ENCODE measurements around the gene ZMYND12.

Gene ZMYND12

GRCh38 chr1:42439940-42440339 is 15.9 kb downstream of the ZMYND12 start:
- DNase-seq = no peak

DNA sequence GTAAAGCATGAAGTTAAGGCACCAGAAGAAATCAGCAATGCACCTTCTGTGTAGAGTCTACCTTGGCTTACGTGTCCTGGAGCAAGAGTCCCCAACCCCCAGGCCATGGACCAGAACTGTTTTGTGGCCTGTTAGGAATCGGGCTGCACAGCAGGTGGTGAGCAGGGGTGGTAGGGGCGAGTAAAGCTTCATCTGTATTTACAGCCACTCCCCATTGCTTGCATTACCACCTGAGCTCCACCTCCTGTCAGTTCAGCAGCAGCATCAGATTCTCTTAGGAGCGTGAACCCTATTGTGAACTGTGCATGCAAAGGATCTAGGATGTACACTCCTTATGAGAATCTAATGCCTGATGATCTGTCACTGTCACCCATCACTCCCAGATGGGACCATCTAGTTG is 21.5 kb downstream of the ZMYND12 start:
- no peak for DNase-seq

DNA sequence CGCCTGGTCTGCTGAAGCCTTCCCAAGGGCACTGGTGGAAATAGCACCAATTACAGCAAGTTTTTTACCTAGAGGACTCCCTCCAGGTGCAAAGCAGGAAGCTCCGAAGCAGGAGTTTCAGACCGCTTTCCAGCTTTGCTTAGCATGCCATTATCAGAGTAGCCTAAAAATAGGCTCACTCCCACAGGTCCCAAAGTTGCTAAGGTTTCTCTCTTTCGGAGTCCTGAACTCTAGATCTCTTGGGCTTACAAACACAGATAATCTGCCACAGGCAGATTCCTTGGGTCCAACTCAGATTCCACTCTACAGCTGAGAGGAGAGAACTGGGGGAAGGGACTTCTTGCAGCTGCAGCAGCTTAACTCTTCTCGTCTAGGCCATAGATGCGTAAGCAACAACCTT is 22.5 kb downstream of the ZMYND12 start:
- DNase-seq = no peak

DNA sequence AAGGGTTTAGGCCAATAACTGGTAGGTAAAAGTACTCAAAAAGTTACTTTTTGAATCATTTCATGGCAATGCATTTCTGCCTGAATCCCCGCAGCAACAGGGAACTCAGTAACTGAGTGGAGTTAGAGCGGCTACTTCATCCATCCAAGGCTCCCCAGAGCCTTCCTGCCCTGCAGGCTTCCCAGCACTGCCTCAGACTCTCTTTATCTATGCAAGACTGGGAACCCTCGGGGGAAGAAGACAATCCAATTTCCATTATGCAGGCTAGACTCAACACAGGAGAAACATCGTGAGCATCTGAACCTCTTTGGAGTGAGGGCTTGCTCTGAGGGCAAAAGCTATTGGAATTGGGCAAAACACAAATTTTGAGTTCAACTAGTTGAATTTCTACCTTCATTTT is 23.1 kb downstream of the ZMYND12 start:
- DNase-seq = no peak

- DNase-seq = no peak
Measured at GRCh38 chr1:42431514-42431913, 24.3 kb downstream of the ZMYND12 start.

DNA sequence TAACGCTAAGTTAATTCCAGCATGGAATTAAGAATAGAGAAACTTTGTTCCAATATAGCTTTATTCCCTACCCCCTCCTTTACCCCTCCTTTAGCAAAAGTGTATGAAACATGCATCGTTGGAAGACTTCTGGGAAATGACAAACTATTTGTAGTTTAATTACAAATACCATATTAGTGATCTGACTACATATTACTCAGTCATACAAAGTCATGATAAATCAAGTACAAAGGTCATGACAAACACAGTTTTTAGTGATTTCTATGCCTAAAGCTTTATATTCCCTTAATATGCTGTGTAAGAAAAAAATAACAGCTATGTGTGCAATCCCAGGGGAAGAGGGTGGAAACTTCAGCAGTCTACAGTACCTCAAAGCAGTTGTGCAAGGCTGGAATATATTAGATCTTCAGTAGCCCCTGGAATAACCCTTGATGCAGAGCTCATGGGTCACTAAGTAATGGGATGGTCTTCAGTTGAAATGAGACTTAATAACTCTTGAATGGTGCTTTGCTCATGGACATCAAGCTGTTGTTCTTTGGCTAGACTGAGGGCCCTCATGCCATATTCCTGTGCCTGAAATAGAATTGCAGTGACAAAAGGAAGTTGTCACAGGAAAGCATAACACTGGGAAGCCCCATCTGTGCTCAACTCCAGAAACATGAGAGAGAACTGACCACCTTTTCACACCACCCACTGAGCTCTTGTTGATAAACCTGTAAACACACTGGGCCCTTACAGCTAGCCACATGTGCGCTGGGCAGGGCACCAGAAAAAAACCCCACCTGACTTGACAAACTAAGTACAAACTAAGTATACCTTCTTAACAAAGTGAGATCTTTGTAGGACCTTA is 25.3 kb downstream of the ZMYND12 start:
- DNase-seq = no peak

DNA sequence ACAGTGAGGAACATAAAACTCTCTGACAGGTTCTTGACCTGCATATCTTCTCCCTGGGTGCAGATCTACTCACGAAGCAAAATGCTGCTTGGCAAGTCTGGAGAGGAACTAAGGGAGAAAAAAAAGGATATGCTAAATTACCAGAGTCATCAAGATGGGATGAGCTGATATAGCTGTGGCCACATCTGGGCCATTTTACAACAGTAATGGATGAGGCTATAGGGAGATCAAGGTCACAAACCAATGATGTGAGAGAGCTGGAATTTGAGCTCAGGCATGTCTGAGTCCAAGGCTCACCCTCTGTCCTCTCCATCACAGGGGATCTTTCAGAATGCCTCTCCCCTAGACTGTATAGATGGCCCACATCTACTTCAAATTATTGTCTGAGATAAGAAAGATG is 26.2 kb downstream of the ZMYND12 start:
- no peak for DNase-seq

GRCh38 chr1:42427240-42427639 is 28.6 kb downstream of the ZMYND12 start:
- no peak for DNase-seq

GRCh38 chr1:42424201-42424600 is 31.6 kb downstream of the ZMYND12 start:
- no peak for DNase-seq

- DNase-seq = no peak
Measured at GRCh38 chr1:42423681-42424080, 32.1 kb downstream of the ZMYND12 start.

GRCh38 chr1:42422737-42423136 is 33.1 kb downstream of the ZMYND12 start:
- DNase-seq = no peak

GRCh38 chr1:42420911-42421585 is 34.8 kb downstream of the ZMYND12 start:
- DNase-seq = no peak

DNA sequence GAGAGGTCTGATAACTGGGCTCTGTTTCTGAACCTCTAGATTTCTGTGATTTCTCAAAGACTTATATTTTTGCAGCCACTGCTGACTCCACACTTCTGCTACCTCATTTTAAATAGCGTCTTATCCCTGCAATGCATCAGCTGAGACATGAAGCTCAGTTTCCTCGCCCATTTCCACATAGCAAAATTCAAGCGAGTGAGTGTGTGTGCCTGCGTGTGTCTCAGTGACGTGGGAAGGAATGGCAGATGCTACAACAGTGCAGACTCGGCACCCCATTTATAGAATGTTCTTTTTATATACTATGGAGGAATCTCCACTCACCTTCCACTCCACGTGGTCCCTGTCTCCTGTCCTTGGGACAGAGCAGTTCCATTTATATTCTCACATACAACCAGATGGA is 35.7 kb downstream of the ZMYND12 start:
- no peak for DNase-seq

DNA sequence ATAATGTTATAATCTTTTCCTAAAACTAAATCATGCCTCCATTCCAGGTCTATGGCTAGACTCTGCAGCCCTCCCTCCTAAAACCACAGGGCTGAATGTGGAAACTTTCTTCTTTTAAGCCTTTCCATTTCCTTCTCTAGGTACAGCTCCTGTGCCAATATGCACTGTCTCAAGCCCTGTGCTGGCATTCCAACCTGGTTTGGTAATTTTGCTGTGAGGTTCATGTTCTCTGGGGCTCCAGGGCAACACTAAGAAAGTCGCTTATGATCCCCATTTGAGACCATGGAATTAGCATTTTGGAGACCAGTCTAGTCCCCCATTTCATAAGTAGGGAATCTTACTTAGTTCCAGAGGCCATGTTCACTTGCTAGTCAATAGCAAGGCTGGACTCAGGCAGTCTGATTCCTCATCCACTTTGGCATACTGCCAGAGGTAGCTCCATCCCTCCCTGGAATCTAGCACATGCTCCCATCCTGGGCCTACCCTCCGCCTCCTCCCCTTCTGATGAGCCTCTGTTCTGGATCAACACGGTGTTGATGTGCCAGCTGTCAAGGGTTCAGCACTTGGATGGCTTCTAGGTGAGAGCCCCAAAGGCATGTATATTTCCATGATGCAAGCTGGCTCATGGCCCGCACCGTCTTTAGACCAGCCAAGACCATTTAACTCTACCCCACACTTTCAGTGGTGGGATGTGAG is 36.5 kb downstream of the ZMYND12 start:
- DNase-seq = no peak

DNA sequence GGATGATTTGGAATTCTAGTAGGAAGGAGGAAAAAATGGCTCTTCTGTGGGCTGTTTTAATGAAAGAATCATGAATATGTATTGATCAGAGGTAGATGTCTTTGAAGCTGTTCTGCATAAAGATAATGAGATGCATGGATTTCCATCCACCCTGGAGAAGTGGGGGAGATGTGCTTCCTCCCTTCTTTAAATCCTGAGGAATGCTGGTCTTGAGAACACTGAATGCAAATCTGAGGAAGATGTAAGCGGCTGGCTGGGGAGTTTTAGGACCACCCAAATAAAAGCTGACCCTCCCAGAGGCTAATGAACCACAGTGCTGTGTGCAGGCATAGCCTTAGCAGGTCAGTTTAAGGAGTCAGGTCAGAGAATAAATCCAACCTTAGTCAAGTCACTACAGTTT is 37.3 kb downstream of the ZMYND12 start:
- no peak for DNase-seq

- no peak for DNase-seq
Measured at GRCh38 chr1:42417166-42417565, 38.7 kb downstream of the ZMYND12 start.

- no peak for DNase-seq
Measured at GRCh38 chr1:42414551-42415496, 41.0 kb downstream of the ZMYND12 start.

GRCh38 chr1:42403880-42404400 is 51.9 kb downstream of the ZMYND12 start:
- DNase-seq = no peak

DNA sequence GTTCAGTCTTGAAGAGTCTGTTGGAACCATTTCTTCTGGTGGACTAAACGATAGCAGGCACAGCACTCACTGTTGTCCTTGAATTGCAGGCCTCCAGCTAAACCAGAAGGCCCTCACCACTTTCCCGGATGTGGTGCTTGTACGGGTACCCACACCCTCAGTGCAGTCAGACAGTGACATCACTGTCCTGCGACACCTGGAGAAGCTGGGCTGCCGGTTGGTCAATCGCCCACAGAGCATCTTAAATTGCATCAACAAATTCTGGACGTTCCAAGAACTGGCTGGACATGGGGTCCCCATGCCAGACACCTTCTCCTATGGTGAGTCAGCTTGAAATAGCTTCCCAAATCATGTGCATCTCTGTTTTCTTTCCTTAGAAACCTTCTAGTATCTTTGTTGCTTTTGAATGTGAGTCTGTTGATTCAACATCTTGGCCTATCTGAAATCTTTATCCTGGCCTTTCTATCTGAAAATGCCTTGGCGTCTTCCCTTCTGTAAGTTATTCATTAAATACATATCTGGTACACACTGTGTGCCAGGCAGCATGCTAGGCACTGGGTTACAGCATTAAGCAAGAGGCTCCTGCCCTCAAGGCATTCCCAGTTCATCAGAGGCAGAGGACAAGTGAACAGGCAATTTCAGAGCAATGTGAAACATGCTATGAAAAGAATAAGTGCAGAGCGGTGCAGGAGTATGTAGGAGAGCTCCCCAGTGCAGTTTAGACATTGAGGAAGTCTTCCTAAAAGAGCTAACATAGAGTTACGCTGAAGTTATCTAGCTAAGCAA is 56.3 kb downstream of the ZMYND12 start:
- DNase-seq = no peak

DNA sequence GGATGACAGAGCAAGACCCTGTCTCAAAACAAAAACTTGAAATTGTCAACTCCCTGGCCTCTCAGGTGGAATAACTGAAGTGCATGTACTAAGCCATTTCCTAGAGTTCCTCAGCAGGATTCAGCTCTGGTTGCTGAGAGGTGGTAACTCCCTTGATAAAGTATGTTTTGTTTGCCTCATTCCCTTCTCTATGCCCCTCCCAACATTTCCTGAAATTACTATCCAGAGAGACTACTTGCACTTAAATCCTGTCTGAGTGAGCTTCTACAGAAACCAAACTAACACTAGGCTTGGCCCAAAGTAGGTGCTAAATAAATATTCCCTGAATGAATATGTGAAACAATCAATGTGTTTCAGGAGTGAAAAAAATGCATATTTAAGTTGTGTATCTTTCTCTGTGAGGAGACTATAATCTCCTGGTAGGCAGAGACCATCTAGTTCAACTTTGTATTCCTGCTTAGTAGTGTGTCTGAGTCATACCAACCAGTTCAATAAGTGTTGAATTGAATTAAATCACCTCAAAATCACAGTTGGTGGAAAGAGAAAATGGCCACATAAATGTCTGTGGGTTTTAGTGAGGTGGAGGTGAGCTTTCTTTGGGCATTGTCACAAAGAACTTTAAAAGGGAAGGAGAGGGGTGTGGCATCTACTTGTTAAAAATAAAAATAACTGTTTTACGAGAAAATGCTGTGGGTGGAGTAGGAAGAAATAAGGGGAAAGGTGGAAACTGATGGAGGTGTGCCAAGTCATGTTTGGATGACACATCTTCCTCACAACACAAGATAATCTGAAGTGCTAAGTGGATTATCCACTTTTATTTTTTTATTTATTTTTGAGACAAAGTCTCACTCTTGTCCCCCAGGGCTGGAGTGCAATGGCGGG is 62.6 kb downstream of the ZMYND12 start:
- DNase-seq = no peak

GRCh38 chr1:42392255-42392654 is 63.6 kb downstream of the ZMYND12 start:
- no peak for DNase-seq
